Peyer's patch (tissue), 4 donors: ENCODE results near the gene TMEM242.

Experiments used
- CTCF ChIP-seq, 6 experiments: fragments of 450-650 bp in 4 of 6; fragments of 200-600 bp in 2 of 6; sonication (generic) in 1 of 6; IDR thresholded peaks; one replicate each; pipeline ENCODE4 v1.5.1; 2017 to 2019; ENCODE audit warnings: antibody characterized with exemption in 6 of 6, mild to moderate bottlenecking in 3 of 6, moderate library complexity in 1 of 6
- POLR2A ChIP-seq, 2 donors: fragments of 450-650 bp; IDR thresholded peaks; one replicate each; pipeline ENCODE4 v1.5.1; 2017; ENCODE audit warnings: antibody characterized with exemption in 2 of 2, mild to moderate bottlenecking in 2 of 2, moderate library complexity in 2 of 2

- no peak for TF ChIP-seq POLR2A (IDR thresholded peaks at IDR 0.05)
- no peak for TF ChIP-seq CTCF (IDR thresholded peaks at IDR 0.05)
Observed at GRCh38 chr6:157271441-157271840, 51.9 kb downstream of the TMEM242 start.
